NCI-H345 treated with DMSO at 0.1 percent for 48 hours (cell line): ENCODE results near the gene KRT3.
"Not testable (repeated sequence)": the region's sequence is repeated elsewhere in the genome, so short reads cannot be mapped to it uniquely, and the experiment has no call there.

Experiments used
- DNase-seq: peaks from one replicate; lab custom pipeline; 2025; ENCODE audit not compliant: unreplicated experiment; lab: John Stamatoyannopoulos, UW

KRT3 gene

GRCh38 chr12:52798671-52799504 lies 3.0 kb upstream of the KRT3 start:
- DNase-seq: no peak

DNA sequence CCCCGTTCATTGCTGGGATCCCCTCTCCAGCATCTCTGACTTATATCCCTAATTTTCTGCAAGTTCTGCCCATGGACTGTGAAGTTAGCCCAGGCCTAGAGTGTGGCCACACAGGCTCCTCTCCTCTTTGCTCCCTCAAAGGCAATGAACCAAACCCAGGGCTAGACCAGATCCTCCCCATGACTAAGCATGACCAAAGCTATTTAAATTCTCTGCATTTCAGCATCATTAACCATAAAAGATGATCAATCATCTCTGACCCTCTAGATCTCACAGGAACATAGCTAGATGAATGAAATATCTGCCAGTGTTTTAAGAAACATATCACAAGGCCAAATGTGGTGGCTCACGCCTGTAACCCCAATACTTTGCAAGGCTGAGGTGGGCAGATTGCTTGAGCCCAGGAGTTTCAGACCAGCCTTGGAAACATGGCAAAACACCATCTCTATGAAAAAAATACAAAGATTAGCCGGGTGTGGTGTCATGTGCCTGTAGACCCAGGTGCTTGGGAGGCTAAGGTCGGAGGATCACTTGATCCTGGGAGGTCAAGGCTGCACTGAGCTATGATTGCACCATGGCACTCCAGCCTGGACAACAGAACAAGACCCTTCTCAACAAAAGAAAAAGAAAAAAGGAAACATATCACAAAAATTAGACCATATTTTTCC lies 2.2 kb upstream of the KRT3 start:
- no peak for DNase-seq

DNA sequence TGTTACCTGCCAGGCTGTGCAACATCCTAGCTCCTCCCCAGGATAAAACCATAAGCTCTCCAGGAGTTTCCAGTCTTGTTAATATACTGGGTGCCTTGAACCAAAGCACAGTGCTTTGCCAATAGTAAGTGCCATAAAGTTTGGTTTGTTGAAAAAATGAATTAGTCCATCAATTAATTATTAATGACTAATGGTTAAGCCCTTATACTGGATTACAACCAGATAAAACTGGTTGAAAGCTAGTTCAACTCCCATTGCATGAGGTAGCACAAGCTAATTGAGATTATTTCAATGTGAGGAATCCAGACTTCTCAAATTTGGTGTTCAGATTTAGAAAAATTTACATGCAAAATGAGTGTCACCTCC lies 1.6 kb upstream of the KRT3 start:
- no peak for DNase-seq

GRCh38 chr12:52796839-52797528 lies 1.1 kb upstream of the KRT3 start:
- DNase-seq: no peak

DNA sequence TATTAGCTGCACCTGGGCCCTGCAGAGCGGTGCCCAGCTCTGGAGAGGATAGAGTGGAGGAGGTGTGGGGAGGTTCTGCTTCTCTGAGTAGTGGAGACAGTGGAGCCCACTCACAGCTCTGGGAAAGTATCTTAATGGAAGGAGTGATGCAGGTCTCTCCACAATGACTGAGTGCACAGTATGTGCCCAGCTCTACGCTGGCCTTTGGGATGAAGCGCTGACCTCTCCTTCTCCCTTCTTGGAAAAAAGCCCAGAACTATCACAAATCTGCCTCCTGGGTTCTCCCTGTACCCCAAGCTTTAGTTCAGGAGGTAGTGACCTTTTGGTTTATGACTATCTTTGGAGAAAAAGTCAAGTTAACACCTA lies 495 bp upstream of the KRT3 start:
- no peak for DNase-seq

DNA sequence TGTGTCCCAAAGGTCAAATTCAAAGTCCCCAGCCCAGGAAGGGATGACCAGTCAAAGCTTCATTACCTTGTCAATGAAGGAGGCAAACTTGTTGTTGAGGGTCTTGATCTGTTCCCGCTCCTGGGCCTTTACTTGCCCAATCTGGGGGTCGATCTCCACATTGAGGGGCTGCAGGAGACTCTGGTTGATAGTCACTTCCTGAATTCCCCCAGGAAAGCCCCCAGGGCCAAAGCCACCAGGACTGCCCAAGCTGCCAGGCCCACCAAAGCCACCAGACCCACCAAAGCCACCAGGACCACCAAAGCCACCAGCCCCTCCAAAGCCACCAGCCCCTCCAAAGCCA lies 614 bp downstream of the KRT3 start:
- DNase-seq: not testable (repeated sequence)

- DNase-seq: no peak
Measured at GRCh38 chr12:52794479-52795331, 1.2 kb downstream of the KRT3 start.

DNA sequence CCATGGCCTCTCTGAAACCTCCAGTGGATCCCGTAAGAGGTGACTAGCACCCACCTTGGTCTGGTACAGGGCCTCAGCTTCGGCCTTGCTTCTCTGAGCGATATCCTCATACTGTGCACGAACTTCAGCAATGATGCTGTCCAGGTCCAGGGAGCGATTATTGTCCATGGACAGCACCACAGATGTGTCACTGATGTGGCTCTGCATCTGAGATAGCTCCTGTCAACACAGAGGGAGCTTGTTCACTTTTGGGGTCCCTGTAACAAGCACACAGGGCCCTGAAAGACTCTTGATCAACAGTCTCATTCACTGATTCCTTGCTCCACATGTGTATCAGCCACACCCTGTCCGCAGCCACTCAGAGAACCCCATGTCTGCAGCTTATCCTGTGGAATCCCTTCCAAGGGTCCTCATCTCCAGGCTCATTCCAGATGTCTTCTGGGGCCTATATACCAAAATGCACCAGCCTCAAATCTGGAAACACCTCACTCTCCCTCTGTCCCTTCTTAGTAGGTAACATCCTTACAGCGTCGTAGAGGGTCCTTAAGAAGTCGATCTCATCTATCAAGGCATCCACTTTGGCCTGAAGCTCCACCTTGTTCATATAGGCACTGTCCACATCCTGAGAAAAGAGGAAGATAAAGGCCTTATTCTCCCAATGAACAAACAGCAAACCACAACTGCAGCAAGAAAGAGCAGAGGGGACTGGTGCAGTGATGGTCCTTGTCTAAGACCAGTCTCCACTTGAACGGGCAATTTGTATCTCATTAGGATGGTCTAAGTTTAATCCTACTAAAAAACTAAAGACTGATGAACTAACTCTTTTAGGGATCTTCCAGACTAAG lies 3.5 kb downstream of the KRT3 start:
- no peak for DNase-seq

DNA sequence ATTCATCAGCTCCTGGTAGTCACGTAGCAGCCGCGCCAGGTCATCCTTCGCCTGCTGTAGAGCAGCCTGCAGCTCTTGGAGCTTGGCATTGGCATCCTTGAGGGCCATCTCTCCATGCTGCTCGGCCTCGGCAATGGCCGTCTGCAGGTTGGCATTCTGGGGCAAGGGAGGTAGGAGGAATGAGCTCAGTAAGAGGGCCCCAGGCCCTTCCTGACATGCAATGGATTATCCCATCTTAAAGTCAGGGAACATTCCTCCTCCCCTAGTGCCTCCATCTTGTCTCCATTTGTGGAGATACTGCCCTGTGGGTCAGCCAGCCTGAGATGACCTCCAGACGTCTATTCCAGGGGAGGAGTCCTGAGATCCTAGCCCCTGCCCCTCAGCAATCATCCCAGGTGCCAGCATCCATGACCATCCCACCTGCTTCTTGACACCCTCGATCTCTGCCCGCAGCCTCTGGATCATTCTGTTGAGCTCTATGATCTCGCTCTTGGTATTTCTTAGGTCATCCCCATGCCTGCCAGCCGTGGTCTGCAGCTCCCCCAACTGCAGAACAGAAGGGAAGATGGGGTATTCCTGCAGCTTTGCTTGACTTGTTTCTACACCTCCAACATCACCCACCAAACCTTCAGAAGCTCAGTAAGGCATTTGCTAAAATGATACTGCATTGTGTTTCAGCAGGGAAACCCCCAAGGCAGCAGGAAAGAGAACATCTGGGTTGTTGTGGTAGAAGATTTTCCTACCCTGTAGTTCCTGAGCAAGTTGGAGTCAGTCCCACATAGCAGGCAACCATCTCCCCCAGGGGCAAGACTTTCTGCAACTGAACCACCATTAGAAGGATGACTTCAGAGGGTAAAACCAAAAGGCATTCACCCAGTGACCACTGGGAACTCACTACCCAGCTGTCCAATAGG lies 4.4 kb downstream of the KRT3 start:
- no peak for DNase-seq

DNA sequence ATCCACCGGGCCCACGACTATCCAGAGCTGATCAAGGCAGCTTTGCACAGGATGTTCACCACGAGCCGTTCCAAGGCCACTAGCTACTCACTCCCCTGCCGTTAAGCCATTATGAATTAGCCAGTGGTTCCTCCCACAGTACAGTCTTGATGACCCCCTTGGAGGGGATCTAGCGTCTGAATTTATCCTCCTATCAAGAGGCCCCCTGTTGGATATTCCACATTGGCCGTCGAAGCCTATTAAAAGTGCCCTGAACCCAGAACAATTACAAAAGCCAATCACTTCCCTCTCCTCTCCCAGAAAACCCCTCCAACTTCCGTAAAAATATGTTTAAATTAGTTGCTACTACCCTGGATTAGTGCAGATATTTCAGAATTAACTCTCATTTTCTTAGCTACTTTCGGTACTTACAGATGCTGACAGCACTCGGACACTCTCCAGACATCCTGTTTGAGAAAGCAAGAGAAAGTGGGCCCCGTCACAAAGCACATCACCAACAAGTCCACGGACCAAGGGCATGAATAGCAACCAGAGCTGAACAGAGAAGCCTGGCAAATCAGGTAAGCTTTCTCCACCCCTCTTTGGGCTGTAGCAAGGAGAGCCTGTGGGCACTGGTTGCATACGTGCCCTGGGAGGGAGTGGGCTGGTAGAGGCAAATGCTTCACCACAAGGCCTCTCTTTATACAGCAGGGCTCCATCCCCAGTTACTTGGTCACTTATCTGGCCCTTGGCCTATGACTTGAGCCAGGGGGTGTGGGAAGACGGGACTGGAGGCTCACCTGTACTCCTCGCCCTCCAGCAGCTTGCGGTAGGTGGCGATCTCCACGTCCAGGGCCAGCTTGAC lies 5.3 kb downstream of the KRT3 start:
- DNase-seq: no peak

DNA sequence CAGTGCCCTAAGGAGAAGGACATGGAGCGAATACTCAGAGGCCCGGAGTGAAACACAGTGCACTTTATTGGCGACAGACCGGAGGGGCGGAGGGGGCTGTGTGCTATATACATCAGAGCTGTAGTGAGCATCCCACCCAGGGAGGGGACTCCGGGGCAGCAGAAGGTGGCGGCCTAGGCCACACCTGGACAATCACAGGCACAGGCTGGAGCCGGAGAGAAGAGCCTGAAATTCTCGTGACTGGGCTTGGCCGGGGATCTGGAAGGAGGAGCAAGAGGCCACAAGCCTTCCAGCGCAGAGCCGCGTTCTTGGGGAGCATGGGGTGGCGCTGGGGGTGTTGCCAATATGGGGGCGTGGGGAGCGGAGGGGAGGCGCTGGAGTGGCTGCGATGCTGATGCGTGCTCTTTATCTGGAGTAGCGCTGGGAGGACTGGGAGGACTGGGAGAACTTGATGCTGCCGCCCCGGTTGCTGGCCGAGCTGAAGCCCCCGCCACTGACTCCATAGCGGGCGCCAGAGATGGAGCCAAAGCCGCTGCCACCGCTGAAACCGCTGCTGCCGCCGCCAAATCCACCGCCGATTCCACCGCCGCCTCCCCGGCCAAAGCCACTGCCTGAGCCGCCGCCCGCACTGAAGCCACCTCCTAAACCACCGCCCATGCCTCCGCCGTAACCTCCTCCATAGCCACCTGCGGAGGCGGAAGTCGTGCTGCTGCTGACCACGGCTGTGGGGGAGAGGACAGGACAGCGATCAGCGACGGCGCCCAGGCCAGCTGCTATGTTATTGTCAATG lies 6.1 kb downstream of the KRT3 start:
- no peak for DNase-seq

DNA sequence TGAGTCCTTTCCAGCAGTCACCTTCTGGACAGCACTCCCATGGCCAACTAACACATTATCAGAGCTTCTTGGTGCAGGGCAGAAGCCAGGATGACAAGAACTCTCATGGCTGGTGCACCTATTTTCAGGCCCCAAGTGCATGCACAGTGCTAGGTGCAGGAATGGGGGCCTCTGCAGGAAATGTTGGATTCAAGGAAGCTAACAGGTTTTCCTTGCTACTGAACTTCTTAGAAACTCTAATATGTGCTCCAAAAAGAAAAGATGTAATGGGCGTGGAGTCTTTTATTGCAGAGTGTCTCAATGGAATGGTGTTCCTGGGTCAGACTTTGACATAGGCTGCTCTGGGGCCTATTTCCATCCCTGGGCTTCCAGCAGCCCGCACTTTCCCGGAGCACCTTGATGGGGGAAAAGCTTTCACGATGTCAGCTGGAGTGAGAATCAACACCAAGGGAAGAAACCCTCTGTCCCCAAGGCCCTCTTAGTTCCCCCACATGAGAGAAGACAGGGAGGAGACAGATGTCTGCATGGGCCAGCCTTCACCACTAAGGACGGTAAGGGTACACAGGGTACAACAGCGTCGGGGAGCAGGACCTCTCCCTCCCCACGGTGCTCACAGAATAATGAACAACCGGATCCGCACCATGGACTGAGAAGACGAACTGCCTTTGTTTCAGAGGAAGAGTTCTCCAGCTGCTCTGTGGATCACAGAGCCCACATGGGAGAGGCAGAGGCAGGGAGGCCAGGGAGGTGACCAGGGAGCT lies 6.9 kb downstream of the KRT3 start:
- no peak for DNase-seq

DNA sequence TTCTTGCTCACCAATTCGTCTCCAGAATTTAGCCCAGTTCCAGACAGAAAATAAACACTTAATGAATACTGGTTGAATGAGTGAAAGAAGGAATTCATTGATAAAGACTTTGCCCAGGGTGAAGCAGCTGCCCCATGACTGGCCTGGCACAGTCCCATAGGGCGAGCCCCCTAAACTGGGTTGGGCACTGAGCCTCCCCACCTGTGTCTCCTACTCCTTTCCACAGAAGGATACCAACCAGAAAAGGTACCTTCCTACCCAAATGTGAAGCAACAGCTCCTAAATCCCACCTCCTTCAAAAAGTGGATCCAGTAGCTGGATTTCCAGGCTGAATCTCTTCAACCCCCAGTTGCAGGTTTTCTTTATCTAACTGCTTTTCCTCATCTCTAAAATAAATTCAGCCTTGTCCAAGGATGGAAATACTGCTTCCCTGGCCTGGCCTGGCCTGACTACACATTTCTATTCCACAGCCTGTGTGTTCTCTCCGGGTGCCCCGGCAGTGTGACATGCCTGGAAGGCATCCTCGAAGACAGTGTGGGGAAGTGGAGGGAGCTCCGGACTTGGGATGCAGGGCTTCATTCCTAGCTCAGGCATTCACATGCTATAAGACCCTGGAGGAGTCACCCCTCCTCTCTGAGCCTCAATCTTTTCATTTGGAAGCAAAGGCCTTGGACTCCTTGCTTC lies 7.6 kb downstream of the KRT3 start:
- DNase-seq: no peak

DNA sequence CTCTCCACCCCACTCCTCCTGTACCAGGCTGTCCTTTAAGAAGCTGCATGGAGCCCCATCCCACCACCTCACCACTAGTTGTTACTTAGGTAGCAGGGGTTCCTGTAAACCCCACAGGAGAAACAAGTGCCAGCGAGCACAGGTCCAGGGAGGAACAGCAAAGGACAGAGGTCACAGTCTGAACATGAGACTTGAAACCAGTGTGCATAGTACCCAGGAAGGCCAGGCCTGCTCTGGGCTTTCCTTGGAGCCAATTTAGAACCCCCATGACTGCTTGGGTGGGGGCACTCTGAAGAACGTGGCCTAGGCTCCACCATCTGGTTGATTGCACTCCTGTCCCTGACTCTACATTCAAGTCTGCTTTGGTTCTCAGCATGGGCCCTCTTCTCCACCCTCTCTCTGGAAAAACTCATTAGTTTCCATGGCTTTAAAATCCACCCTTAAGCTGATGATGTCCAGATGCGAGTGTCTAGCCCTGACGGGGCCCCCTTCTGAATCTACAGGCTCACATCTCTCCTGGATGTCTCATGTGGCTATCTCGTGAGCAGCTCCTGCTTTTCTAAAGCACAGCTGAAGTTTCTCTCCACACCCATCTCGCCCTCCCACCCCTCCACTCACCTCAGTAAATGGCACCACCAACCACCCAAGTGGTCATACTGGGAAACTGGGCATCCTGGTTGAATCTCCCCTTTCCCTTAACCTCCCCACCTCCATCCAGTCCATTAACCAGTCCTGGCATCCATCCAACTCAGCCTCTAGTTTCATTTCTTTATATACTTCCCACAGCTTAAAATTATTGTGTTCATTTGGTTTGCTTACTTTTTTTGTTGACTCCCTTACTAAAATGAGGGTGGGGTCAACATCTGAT lies 8.4 kb downstream of the KRT3 start:
- DNase-seq: no peak

DNA sequence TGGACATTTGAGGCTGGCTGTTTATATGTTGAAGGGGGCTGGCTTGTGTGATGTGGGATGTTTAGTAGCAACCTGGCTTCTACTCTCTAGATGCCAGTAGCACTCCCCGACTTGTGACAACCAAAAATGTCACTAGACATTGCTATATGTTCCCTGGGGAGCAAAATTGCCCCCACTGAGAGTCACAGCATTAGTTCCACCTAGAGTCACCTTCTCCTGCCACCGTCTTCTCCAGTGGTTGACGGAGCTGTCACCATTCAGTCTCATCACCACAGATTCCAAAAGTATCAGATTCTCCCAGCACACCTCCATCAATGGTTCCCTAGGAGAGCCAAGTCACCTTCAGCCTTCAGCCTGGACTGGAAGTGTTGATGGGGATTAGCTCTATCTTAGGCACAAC lies 11.0 kb downstream of the KRT3 start:
- no peak for DNase-seq
